Fibroblast of lung (primary cell): ENCODE results near the gene CCM2.
A peak's percentile ranks its signal among the peaks of the same experiment; 100 is the strongest.

Experiments used
- EZH2 ChIP-seq: IDR thresholded peaks from 2 replicates; pipeline ENCODE4 v1.5.1; 2012; ENCODE audit warnings: low read length, control low read depth, mild to moderate bottlenecking; ENCODE audit errors: missing control alignments
- TF ChIP-seq, protein P1 (sequence below), 2 donors: IDR thresholded peaks in 1 of 2; conservative IDR thresholded peaks in 1 of 2; 1 replicate in 1 of 2; 2 replicates in 1 of 2; pipeline ENCODE4 v1.5.1; 2011 to 2012; ENCODE audit warnings: low read length in 2 of 2, control low read depth in 1 of 2, inconsistent platforms in 1 of 2, low read depth in 1 of 2, mild to moderate bottlenecking in 1 of 2

DNA sequence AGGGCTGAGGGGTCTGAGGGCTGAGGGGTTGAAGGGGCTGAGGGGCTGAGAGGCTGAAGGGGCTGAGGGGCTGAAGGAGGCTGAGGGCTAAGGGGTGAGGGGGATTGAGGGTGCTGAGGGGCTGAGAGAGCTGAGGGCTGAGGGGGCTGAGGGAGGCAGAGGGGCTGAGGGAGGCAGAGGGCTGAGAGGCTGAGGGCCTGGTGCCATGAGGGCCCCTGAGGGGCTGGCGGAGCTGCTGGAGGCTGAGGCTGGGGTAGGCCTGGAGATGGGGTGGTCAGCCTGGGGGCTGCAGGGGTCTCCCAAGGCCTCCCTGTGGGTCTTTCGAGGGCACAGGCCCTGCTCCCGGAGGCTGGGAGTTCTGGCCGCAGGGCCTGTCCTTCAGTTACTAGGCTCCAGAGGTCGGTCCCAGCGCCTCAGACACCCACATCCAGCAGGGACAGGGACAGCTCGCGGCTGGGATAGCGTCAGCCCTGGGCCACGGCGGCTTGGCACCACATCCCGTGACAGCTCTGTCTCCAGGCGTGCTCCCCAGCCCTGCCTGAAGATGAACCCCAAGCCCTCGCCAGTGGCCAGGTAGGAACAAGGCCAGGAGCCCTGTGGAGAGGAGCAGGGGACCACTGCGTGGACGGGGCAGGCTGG lies 38.0 kb upstream of the CCM2 start:
- TF ChIP-seq, protein P1, sequence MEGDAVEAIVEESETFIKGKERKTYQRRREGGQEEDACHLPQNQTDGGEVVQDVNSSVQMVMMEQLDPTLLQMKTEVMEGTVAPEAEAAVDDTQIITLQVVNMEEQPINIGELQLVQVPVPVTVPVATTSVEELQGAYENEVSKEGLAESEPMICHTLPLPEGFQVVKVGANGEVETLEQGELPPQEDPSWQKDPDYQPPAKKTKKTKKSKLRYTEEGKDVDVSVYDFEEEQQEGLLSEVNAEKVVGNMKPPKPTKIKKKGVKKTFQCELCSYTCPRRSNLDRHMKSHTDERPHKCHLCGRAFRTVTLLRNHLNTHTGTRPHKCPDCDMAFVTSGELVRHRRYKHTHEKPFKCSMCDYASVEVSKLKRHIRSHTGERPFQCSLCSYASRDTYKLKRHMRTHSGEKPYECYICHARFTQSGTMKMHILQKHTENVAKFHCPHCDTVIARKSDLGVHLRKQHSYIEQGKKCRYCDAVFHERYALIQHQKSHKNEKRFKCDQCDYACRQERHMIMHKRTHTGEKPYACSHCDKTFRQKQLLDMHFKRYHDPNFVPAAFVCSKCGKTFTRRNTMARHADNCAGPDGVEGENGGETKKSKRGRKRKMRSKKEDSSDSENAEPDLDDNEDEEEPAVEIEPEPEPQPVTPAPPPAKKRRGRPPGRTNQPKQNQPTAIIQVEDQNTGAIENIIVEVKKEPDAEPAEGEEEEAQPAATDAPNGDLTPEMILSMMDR (conservative IDR thresholded peaks at IDR 0.05 in 1 of 2, IDR thresholded peaks at IDR 0.05 in 1 of 2; ENCODE audit: low read depth in 1 of 2, low read length in 2 of 2): no peak
- peak; percentile 48 for TF ChIP-seq EZH2
